SK-N-SH (cell line): ENCODE results near the gene SLC16A12. TPM values are rescaled to one million over a fixed set of nuclear protein-coding genes. Genes with fewer than 3 reads are reported as not detected.

Source experiments
- CTCF ChIA-PET: fragments of 300-600, 350-600 bp; formaldehyde crosslinking; extraction: SDS; loops from one replicate; lab custom pipeline; 2021; lab: Yijun Ruan, JAX
- POLR2A ChIA-PET: fragments of 350-600 bp; sonication (Branson Sonifier 250); formaldehyde crosslinking; extraction: SDS; loops from one replicate; lab custom pipeline; 2020; ENCODE audit warnings: antibody characterized with exemption, inconsistent platforms; lab: Yijun Ruan, JAX
- DNase-seq: peaks from one replicate; pipeline ENCODE4 v3.0.0; 2012
- H2AFZ ChIP-seq: fragments of 200-600 bp; sonication (generic); 2 replicates; pipeline ENCODE4 v1.8.1; 2016; ENCODE audit warnings: antibody characterized with exemption, mild to moderate bottlenecking, low read depth
- H3F3A ChIP-seq: fragments of 200-600 bp; sonication (generic); replicated peaks from 2 replicates; pipeline ENCODE3; 2016; ENCODE audit warnings: antibody characterized with exemption, mild to moderate bottlenecking; ENCODE audit not compliant: insufficient read depth
- H3K27ac ChIP-seq, 2 experiments: fragments of 200-500 bp in 1 of 2; fragments of 200-600 bp in 1 of 2; sonication (Bioruptor generic) in 1 of 2; sonication (generic), shearing (Covaris generic) in 1 of 2; 2 replicates each; pipeline versions ENCODE4 v1.5.1 to v1.6.1; 2014 to 2016; ENCODE audit warnings: low read depth in 2 of 2, inconsistent platforms in 1 of 2, low read length in 1 of 2, mild to moderate bottlenecking in 1 of 2, mixed read lengths in 1 of 2
- H3K27me3 ChIP-seq: fragments of 200-600 bp; sonication (generic), shearing (Covaris generic); 2 replicates; pipeline ENCODE4 v1.6.1; 2016; ENCODE audit warnings: mixed run types; ENCODE audit not compliant: insufficient read depth
- H3K36me3 ChIP-seq, 2 experiments: fragments of 200-500 bp in 1 of 2; fragments of 200-600 bp in 1 of 2; sonication (Bioruptor generic) in 1 of 2; sonication (generic) in 1 of 2; replicated peaks in 1 of 2; 2 replicates each; pipeline versions ENCODE3 to v1.5.1; 2014 to 2016; ENCODE audit warnings: low read length in 1 of 2, mild to moderate bottlenecking in 1 of 2; ENCODE audit not compliant: insufficient read depth in 2 of 2, control insufficient read depth in 1 of 2
- H3K4me1 ChIP-seq, 2 experiments: fragments of 200-500 bp in 1 of 2; fragments of 200-600 bp in 1 of 2; sonication (Bioruptor generic) in 1 of 2; sonication (generic), shearing (Covaris generic) in 1 of 2; 2 replicates each; pipeline versions ENCODE4 v1.5.1 to v1.6.1; 2014 to 2016; ENCODE audit warnings: low read depth in 1 of 2, low read length in 1 of 2, mixed run types in 1 of 2; ENCODE audit not compliant: insufficient read depth in 2 of 2, control insufficient read depth in 1 of 2
- H3K4me2 ChIP-seq: fragments of 200-600 bp; sonication (generic), shearing (Covaris generic); 2 replicates; pipeline ENCODE4 v1.6.1; 2017; ENCODE audit warnings: mixed run types
- H3K4me3 ChIP-seq, 2 experiments: fragments of 200-500 bp in 1 of 2; fragments of 200-600 bp in 1 of 2; sonication (Bioruptor generic) in 1 of 2; sonication (generic), shearing (Covaris generic) in 1 of 2; 2 replicates each; pipeline versions ENCODE4 v1.5.1 to v1.8.1; 2014 to 2016; ENCODE audit warnings: low read depth in 2 of 2, inconsistent platforms in 1 of 2, low read length in 1 of 2, mild to moderate bottlenecking in 1 of 2, mixed read lengths in 1 of 2, moderate library complexity in 1 of 2
- H3K79me2 ChIP-seq: fragments of 200-600 bp; sonication (generic); 2 replicates; pipeline ENCODE4 v1.8.1; 2017; ENCODE audit warnings: mild to moderate bottlenecking; ENCODE audit not compliant: insufficient read depth
- H3K9ac ChIP-seq: fragments of 200-600 bp; sonication (generic); 2 replicates; pipeline ENCODE4 v1.6.1; 2017; ENCODE audit warnings: mixed run types
- H3K9me2 ChIP-seq: fragments of 200-600 bp; sonication (generic); 2 replicates; pipeline ENCODE4 v1.6.1; 2017; ENCODE audit warnings: mixed run types
- H3K9me3 ChIP-seq: fragments of 200-600 bp; sonication (generic); 2 replicates; pipeline ENCODE4 v1.6.1; 2017; ENCODE audit warnings: mixed run types, mild to moderate bottlenecking, moderate library complexity
- H4K20me1 ChIP-seq: fragments of 200-600 bp; sonication (generic); 2 replicates; pipeline ENCODE4 v1.6.1; 2017; ENCODE audit warnings: mild to moderate bottlenecking, mixed run types; ENCODE audit not compliant: insufficient read depth
- CHD2 ChIP-seq: fragments of 150-350 bp; IDR thresholded peaks from 2 replicates; pipeline ENCODE4 v1.6.1; 2018; ENCODE audit warnings: low read length; ENCODE audit not compliant: partially characterized antibody
- FOSL2 ChIP-seq: IDR thresholded peaks from 2 replicates; pipeline ENCODE4 v1.4.0; 2012; ENCODE audit warnings: low read depth, mild to moderate bottlenecking, moderate library complexity, borderline replicate concordance
- GABPA ChIP-seq: IDR thresholded peaks from 2 replicates; pipeline ENCODE4 v1.4.0; 2012; ENCODE audit warnings: low read depth, mild to moderate bottlenecking
- JUND ChIP-seq: IDR thresholded peaks from 2 replicates; pipeline ENCODE4 v1.4.0; 2012
- MXI1 ChIP-seq: IDR thresholded peaks from 2 replicates; pipeline ENCODE4 v1.6.1; 2012; ENCODE audit warnings: mild to moderate bottlenecking, low read depth, low read length, improper control_type of control experiment
- NRF1 ChIP-seq: IDR thresholded peaks from 2 replicates; pipeline ENCODE4 v1.6.1; 2012; ENCODE audit warnings: low read depth, mild to moderate bottlenecking, low read length
- RCOR1 ChIP-seq: fragments of 150-350 bp; IDR thresholded peaks from 2 replicates; pipeline ENCODE4 v1.6.1; 2017; ENCODE audit warnings: antibody characterized with exemption, low read length
- SMC3 ChIP-seq: IDR thresholded peaks from 2 replicates; pipeline ENCODE4 v1.6.1; 2012; ENCODE audit warnings: low read depth, low read length, improper control_type of control experiment
- WGBS: methylation state at CpG from one replicate; pipeline ENCODE4 v1.1.6; 2017; ENCODE audit warnings: low lambda C conversion rate; 5-methylcytosine and 5-hydroxymethylcytosine counted together
- polyA plus RNA-seq, 3 experiments: library from polyadenylated mRNA; depleted of rRNA; stranded (reverse); fragments of >200 nt; gene quantifications; 2 replicates each; pipeline ENCODE4 v1.2.3, GENCODE V29; 2012
- TF ChIP-seq, protein P1 (sequence below): IDR thresholded peaks from 2 replicates; pipeline ENCODE4; 2012
- TF ChIP-seq, protein P2 (sequence below): IDR thresholded peaks from 2 replicates; pipeline ENCODE4 v1.4.0; 2012; ENCODE audit warnings: low read depth
- TF ChIP-seq, protein P3 (sequence below): IDR thresholded peaks from 2 replicates; pipeline ENCODE4 v1.6.1; 2012; ENCODE audit warnings: mild to moderate bottlenecking, low read depth, low read length, moderate library complexity
- TF ChIP-seq, protein P4 (sequence below): fragments of 150-350 bp; IDR thresholded peaks from 2 replicates; pipeline ENCODE4 v1.6.1; 2017; ENCODE audit warnings: antibody characterized with exemption, low read length, low read depth, borderline replicate concordance
- TF ChIP-seq, protein P5 (sequence below): IDR thresholded peaks from 2 replicates; pipeline ENCODE4 v1.4.0; 2012; ENCODE audit warnings: low read depth, borderline replicate concordance

SLC16A12 gene
- polyA plus RNA-seq, 1 of the 3 experiments (the other 2 are of a cell fraction) = 0.13 TPM

DNA sequence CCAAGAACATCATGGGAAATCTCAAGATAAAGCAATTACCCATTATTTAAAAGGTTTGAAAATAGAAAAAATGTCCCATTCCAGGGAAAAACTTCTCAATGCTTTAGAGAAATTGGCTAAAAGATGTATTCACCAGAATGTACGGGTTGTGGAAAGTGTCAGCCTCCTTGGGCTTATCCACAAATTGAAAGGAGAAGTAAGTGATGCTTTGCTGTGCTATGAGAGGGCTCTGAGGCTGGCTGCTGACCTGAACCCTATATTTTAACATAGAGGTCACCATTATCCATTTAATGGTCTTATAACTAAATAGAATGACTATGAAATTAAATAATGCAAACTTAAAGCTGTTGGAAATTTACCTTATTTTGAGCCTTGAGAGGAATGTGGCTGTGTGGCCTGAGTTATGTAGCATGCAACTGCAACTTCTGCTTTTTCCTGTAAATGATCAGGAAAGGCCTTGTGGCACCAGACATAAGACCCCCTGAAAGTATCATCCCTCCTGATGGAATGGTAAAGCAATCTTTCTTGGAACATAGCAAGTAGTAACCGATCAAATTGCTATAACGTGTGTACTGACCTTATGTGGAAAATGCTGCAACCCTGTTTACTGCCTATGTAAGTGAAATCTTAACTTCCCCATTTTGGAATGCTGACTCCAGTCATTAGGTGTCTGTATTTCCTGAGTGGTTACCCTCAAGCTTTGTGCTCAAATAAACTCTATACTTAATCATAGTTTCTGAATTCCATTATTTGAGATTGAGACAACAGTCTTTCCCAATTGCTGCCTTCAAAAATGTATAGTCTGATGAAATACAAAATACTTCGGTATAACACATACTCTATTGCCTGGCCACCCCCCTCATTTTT lies 150.7 kb downstream of the SLC16A12 start:
- no peaks in the 10 kb centered on the region for H3K9me3 ChIP-seq
- no peak for DNase-seq
- H3K9ac ChIP-seq = no peak overlapping the region
- H4K20me1 ChIP-seq = no peaks in the 10 kb centered on the region
- no peaks in the 10 kb centered on the region for H3K4me1 ChIP-seq
- peaks cover 11% of the 10 kb centered on the region for H3F3A ChIP-seq
- no peaks in the 10 kb centered on the region for H3K36me3 ChIP-seq
- no peak overlapping the region for H3K27ac ChIP-seq
- CTCF ChIA-PET = interaction anchor here (2.2 kb wide), 1 partner anchor 167 kb away, joined by 6 read pairs; no protein-coding TSS in a partner anchor
- H2AFZ ChIP-seq = no peak overlapping the region
- H3K79me2 ChIP-seq = no peaks in the 10 kb centered on the region
- WGBS = 93% methylated on average over 4 of the region's 4 CpGs
- no peak overlapping the region for H3K4me2 ChIP-seq
- H3K9me2 ChIP-seq = no peaks in the 10 kb centered on the region
- no peak overlapping the region for H3K4me3 ChIP-seq
- TF ChIP-seq RCOR1 (no peak), CHD2 (no peak), MXI1 (no peak), FOSL2 (no peak)
- no peaks in the 10 kb centered on the region for H3K27me3 ChIP-seq
- POLR2A ChIA-PET = no interaction called here

DNA sequence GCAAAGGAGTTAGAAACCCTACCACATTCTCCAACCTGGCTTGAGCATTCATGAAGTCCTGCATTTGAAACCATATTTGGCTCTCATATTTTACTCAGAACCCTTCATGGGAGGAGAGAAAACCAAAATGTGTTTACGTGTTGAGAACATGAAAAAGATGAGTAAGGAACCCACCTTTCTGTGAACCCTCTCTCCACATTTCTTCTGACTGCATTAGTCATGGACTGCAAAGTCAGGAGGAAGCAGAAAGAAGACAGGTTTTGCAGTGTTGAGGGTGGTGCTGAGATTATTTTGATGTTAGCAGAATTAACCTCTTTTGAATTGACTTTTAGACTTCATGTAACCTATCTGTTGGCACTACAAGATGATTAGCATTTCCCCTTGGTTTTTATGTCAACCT lies 152.6 kb downstream of the SLC16A12 start:
- Histone ChIP-seq H3K27me3 (no peaks in the 10 kb centered on the region), H3F3A (no peaks in the 10 kb centered on the region), H3K79me2 (no peaks in the 10 kb centered on the region), H3K4me1 (no peaks in the 10 kb centered on the region), H3K27ac (no peak overlapping the region), H2AFZ (no peak overlapping the region), H3K9ac (no peak overlapping the region), H4K20me1 (no peaks in the 10 kb centered on the region), H3K36me3 (no peaks in the 10 kb centered on the region), H3K4me3 (no peak overlapping the region), H3K9me2 (no peaks in the 10 kb centered on the region), H3K4me2 (no peak overlapping the region), H3K9me3 (no peaks in the 10 kb centered on the region)
- CTCF ChIA-PET = interaction anchor here (2.2 kb wide), 1 partner anchor 165 kb away, joined by 6 read pairs; no protein-coding TSS in a partner anchor
- no peak for DNase-seq
- TF ChIP-seq JUND (no peak), RCOR1 (no peak), FOSL2 (no peak), MXI1 (no peak), SMC3 (no peak), GABPA (no peak), NRF1 (no peak)
- TF ChIP-seq, protein P1, sequence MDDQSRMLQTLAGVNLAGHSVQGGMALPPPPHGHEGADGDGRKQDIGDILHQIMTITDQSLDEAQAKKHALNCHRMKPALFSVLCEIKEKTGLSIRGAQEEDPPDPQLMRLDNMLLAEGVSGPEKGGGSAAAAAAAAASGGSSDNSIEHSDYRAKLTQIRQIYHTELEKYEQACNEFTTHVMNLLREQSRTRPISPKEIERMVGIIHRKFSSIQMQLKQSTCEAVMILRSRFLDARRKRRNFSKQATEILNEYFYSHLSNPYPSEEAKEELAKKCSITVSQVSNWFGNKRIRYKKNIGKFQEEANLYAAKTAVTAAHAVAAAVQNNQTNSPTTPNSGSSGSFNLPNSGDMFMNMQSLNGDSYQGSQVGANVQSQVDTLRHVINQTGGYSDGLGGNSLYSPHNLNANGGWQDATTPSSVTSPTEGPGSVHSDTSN = no peak
- TF ChIP-seq, protein P2, sequence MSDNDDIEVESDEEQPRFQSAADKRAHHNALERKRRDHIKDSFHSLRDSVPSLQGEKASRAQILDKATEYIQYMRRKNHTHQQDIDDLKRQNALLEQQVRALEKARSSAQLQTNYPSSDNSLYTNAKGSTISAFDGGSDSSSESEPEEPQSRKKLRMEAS = no peak
- TF ChIP-seq, protein P3, sequence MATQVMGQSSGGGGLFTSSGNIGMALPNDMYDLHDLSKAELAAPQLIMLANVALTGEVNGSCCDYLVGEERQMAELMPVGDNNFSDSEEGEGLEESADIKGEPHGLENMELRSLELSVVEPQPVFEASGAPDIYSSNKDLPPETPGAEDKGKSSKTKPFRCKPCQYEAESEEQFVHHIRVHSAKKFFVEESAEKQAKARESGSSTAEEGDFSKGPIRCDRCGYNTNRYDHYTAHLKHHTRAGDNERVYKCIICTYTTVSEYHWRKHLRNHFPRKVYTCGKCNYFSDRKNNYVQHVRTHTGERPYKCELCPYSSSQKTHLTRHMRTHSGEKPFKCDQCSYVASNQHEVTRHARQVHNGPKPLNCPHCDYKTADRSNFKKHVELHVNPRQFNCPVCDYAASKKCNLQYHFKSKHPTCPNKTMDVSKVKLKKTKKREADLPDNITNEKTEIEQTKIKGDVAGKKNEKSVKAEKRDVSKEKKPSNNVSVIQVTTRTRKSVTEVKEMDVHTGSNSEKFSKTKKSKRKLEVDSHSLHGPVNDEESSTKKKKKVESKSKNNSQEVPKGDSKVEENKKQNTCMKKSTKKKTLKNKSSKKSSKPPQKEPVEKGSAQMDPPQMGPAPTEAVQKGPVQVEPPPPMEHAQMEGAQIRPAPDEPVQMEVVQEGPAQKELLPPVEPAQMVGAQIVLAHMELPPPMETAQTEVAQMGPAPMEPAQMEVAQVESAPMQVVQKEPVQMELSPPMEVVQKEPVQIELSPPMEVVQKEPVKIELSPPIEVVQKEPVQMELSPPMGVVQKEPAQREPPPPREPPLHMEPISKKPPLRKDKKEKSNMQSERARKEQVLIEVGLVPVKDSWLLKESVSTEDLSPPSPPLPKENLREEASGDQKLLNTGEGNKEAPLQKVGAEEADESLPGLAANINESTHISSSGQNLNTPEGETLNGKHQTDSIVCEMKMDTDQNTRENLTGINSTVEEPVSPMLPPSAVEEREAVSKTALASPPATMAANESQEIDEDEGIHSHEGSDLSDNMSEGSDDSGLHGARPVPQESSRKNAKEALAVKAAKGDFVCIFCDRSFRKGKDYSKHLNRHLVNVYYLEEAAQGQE = no peak
- TF ChIP-seq, protein P4, sequence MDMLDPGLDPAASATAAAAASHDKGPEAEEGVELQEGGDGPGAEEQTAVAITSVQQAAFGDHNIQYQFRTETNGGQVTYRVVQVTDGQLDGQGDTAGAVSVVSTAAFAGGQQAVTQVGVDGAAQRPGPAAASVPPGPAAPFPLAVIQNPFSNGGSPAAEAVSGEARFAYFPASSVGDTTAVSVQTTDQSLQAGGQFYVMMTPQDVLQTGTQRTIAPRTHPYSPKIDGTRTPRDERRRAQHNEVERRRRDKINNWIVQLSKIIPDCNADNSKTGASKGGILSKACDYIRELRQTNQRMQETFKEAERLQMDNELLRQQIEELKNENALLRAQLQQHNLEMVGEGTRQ = no peak
- TF ChIP-seq, protein P5, sequence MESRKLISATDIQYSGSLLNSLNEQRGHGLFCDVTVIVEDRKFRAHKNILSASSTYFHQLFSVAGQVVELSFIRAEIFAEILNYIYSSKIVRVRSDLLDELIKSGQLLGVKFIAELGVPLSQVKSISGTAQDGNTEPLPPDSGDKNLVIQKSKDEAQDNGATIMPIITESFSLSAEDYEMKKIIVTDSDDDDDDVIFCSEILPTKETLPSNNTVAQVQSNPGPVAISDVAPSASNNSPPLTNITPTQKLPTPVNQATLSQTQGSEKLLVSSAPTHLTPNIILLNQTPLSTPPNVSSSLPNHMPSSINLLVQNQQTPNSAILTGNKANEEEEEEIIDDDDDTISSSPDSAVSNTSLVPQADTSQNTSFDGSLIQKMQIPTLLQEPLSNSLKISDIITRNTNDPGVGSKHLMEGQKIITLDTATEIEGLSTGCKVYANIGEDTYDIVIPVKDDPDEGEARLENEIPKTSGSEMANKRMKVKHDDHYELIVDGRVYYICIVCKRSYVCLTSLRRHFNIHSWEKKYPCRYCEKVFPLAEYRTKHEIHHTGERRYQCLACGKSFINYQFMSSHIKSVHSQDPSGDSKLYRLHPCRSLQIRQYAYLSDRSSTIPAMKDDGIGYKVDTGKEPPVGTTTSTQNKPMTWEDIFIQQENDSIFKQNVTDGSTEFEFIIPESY = no peak
- 64% methylated on average over 1 of the region's 1 CpG for WGBS
- POLR2A ChIA-PET = no interaction called here
